AG10803 (cell line): Measurements from ENCODE around the gene ZNF878.

ENCODE experiments used
- DNase-seq: peaks from one replicate; pipeline ENCODE4 v3.0.0; 2010; ENCODE audit warnings: low read depth
- H3K4me3 ChIP-seq: 2 replicates; pipeline ENCODE4 v1.5.1; 2011; ENCODE audit warnings: mild to moderate bottlenecking, low read length, control low read depth
- TF ChIP-seq, protein P1 (sequence below): conservative IDR thresholded peaks from 2 replicates; pipeline ENCODE4 v1.5.1; 2011; ENCODE audit warnings: mild to moderate bottlenecking, low read length, control low read depth, inconsistent platforms

Gene ZNF878

GRCh38 chr19:12034198-12034597 is 18.6 kb downstream of the ZNF878 start:
- no peak for DNase-seq
- TF ChIP-seq, protein P1, sequence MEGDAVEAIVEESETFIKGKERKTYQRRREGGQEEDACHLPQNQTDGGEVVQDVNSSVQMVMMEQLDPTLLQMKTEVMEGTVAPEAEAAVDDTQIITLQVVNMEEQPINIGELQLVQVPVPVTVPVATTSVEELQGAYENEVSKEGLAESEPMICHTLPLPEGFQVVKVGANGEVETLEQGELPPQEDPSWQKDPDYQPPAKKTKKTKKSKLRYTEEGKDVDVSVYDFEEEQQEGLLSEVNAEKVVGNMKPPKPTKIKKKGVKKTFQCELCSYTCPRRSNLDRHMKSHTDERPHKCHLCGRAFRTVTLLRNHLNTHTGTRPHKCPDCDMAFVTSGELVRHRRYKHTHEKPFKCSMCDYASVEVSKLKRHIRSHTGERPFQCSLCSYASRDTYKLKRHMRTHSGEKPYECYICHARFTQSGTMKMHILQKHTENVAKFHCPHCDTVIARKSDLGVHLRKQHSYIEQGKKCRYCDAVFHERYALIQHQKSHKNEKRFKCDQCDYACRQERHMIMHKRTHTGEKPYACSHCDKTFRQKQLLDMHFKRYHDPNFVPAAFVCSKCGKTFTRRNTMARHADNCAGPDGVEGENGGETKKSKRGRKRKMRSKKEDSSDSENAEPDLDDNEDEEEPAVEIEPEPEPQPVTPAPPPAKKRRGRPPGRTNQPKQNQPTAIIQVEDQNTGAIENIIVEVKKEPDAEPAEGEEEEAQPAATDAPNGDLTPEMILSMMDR = no peak
- peak overlapping the region; percentile 93 for H3K4me3 ChIP-seq

- TF ChIP-seq, protein P1 = no peak
- no peak overlapping the region for H3K4me3 ChIP-seq
- no peak for DNase-seq
These were observed 37.0 kb downstream of the ZNF878 start for GRCh38 chr19:12015753-12016116.

DNA sequence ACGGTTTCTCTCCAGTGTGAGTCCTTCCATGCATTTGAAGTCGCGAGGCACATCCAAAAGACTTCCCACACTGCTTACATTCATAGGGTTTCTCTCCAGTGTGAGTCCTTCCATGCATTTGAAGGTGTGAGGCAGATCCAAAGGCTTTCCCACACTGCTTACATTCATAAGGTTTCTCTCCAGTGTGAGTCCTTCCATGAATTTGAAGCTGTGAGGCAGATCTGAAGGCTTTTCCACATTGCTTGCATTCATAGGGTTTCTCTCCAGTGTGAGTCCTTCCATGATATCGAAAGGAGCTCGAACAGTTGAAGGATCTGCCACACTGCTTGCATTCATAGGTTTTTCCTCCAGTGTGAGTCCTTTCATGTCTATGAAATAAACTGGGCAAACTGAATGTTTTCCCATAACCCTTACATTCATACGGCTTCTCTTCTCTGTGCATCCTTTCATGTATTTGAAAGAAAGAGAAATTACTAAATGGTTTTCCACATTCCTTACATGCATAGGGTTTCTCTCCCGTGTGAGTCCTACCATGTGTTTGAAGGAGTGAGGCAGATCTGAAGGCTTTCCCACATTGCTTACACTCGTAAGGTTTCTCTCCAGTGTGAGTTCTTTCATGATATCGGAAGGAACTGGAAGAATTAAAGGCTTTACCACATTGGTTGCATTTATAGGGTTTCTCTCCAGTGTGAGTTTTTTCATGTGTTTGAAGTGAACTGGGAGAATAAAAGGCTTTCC is 37.6 kb downstream of the ZNF878 start:
- no peak overlapping the region for H3K4me3 ChIP-seq
- DNase-seq = no peak
- TF ChIP-seq, protein P1 = no peak

DNA sequence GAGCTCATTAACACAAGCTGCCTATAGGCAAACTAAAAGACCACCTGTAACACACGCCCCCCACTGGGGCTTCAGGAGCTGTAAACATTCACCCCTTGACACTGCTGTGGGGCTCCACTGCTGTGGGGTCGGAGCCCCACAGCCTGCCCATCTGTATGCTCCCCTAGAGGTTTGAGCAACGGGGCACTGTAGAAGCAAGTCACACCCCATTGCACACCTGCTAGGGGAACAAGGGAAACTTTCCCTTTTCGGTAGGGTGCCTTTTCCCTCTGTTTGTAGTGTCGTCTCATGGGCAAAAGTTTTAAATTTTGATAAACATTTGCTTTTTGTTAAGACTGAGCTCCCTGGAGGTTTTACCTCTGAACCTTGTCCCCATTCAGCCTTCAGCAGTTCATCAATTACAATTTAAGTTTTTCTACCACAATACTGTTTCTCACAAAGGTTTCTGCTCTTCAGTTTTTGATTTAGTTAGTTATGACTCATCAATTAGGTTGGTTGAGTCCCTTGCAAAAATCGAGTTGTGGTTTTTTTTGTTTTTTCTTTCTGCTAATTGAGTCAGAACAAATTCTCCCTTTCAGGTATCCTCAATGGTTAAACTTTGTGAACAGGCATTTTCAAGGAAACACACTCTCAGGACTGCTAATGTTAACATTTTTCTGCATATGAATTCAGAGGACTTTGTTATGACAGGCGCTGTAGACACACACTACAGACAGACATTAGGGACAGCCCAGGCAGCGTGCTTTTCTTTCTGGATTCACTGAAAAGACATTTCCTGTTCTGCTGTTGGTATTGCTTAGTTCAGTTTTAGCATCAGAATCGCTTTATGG is 52.4 kb downstream of the ZNF878 start:
- TF ChIP-seq, protein P1 = no peak
- peak; percentile 20 for DNase-seq

DNA sequence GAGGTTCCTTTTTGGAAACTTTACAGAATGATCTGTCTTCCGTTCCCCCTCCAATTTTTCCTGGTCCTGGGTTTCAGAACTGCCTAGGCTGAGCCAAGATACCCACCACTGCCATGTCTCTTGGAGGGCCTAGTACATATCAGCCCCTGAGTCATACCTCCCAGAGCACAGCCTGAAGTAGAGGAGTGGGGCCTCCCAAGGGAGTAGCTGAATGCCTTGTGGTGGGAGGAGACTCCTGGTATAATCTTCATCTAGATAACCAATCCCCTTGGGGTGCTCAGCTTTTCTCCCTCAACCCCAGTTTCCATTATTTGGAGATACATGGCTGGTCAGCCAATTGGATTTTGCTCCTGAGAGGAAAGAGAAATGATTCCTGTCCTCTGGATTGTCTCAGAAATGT is 57.6 kb downstream of the ZNF878 start:
- TF ChIP-seq, protein P1 = no peak
- DNase-seq = no peak
- no peak overlapping the region for H3K4me3 ChIP-seq

More for the DNA sequence above, 52.4 kb downstream of the ZNF878 start:
- no peak overlapping the region for H3K4me3 ChIP-seq
